Mesendoderm (in vitro differentiated cells): ENCODE results near the gene MRNIP.
"Not testable (repeated sequence)": the region's sequence is repeated elsewhere in the genome, so short reads cannot be mapped to it uniquely, and the experiment has no call there.

Experiments
- DNase-seq: peaks from one replicate; pipeline ENCODE4 v3.0.0; 2013
- H2AK5ac ChIP-seq: 2 replicates; pipeline ENCODE4 v1.6.1; 2013; ENCODE audit warnings: low read length, inconsistent platforms
- H2BK120ac ChIP-seq: 2 replicates; pipeline ENCODE4 v1.6.1; 2013; ENCODE audit warnings: low read depth, mild to moderate bottlenecking, low read length, moderate library complexity, mixed read lengths
- H2BK15ac ChIP-seq: replicated peaks from 2 replicates; pipeline ENCODE4 v1.6.1; 2013; ENCODE audit warnings: low read depth, mild to moderate bottlenecking, moderate library complexity
- H2BK5ac ChIP-seq: 2 replicates; pipeline ENCODE4 v1.6.1; 2013; ENCODE audit warnings: low read length, inconsistent platforms
- H3K18ac ChIP-seq: 2 replicates; pipeline ENCODE4 v1.6.1; 2013; ENCODE audit warnings: mild to moderate bottlenecking, low read length, mixed read lengths
- H3K23ac ChIP-seq: one replicate; pipeline ENCODE4 v1.6.1; 2013; ENCODE audit warnings: low read length
- H3K27ac ChIP-seq: 2 replicates; pipeline ENCODE4 v1.5.1; 2013; ENCODE audit warnings: low read depth, mild to moderate bottlenecking, inconsistent platforms, low read length, moderate library complexity
- H3K27me3 ChIP-seq: 2 replicates; pipeline ENCODE4 v1.6.1; 2013; ENCODE audit warnings: low read length, control low read depth, mild to moderate bottlenecking, inconsistent platforms; ENCODE audit not compliant: insufficient read depth, poor library complexity
- H3K36me3 ChIP-seq: 2 replicates; pipeline ENCODE4 v1.6.1; 2013; ENCODE audit warnings: low read length, inconsistent platforms; ENCODE audit not compliant: control insufficient read depth, insufficient read depth
- H3K4ac ChIP-seq: one replicate; pipeline ENCODE4 v1.6.1; 2013; ENCODE audit warnings: low read depth, mild to moderate bottlenecking, low read length, moderate library complexity
- H3K4me1 ChIP-seq: 2 replicates; pipeline ENCODE4 v1.6.1; 2013; ENCODE audit warnings: low read depth, low read length, inconsistent platforms; ENCODE audit not compliant: control insufficient read depth
- H3K4me2 ChIP-seq: 2 replicates; pipeline ENCODE4 v1.6.1; 2013; ENCODE audit warnings: low read length
- H3K4me3 ChIP-seq: 2 replicates; pipeline ENCODE4 v1.5.1; 2013; ENCODE audit warnings: mild to moderate bottlenecking, low read length
- H3K56ac ChIP-seq: one replicate; pipeline ENCODE4 v1.6.1; 2013; ENCODE audit warnings: low read length
- H3K79me1 ChIP-seq: 2 replicates; pipeline ENCODE4 v1.6.1; 2013; ENCODE audit warnings: low read length, inconsistent platforms
- H3K79me2 ChIP-seq: 2 replicates; pipeline ENCODE4 v1.6.1; 2013; ENCODE audit warnings: mild to moderate bottlenecking, low read length; ENCODE audit not compliant: control insufficient read depth, insufficient read depth
- H3K9ac ChIP-seq: 2 replicates; pipeline ENCODE4 v1.6.1; 2013; ENCODE audit warnings: low read length, inconsistent platforms
- H4K5ac ChIP-seq: one replicate; pipeline ENCODE4 v1.6.1; 2013; ENCODE audit warnings: low read length
- H4K8ac ChIP-seq: one replicate; pipeline ENCODE4 v1.6.1; 2013; ENCODE audit warnings: low read depth, mild to moderate bottlenecking, control low read depth, low read length, moderate library complexity
- WGBS: extraction: QIAGEN DNeasy Blood & Tissue Kit; methylation state at CpG from one replicate; pipeline ENCODE4 v1.1.7; 2013; ENCODE audit warnings: low lambda C conversion rate, missing lambda C conversion rate; ENCODE audit not compliant: insufficient coverage; ENCODE audit errors: extremely low coverage; 5-methylcytosine and 5-hydroxymethylcytosine counted together

MRNIP gene

DNA sequence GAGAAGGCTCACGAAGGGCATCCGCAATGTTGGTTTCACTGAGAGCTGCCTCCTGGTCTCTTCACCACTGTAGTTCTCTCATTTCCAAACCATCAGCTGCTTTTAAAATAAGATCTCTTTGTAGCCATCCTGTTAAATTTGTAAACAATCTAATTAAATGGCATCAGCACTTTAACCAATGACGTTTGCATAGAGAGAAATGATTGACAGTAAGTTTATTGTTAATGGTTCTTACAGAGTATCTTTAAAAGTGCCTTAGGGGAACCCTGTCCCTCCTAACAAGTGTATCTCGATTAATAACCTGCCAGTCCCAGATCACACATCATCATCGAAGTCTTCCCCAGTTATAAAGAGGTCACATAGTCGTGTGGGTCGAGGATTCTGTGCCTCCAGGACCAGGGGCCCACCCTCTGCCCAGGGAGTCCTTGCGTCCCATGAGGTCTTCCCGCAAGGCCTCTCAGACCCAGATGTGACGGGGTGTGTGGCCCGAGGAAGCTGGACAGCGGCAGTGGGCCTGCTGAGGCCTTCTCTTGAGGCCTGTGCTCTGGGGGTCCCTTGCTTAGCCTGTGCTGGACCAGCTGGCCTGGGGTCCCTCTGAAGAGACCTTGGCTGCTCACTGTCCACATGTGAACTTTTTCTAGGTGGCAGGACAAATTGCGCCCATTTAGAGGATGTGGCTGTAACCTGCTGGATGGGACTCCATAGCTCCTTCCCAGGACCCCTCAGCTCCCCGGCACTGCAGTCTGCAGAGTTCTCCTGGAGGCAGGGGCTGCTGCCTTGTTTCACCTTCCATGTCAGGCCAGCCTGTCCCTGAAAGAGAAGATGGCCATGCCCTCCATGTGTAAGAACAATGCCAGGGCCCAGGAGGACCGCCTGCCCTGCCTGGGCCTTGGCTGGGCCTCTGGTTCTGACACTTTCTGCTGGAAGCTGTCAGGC lies 21.3 kb downstream of the MRNIP start:
- Histone ChIP-seq H3K4ac (no peak overlapping the region), H2BK15ac (no peak overlapping the region), H3K18ac (no peak overlapping the region), H3K4me1 (no peaks in the 10 kb centered on the region), H3K23ac (no peak overlapping the region), H4K5ac (no peak overlapping the region), H3K79me2 (no peaks in the 10 kb centered on the region), H3K9ac (no peak overlapping the region), H3K27ac (no peak overlapping the region), H2BK5ac (no peak overlapping the region), H2AK5ac (no peak overlapping the region), H3K79me1 (no peaks in the 10 kb centered on the region), H3K36me3 (peaks cover 22% of the 10 kb centered on the region), H4K8ac (no peak overlapping the region), H3K27me3 (no peaks in the 10 kb centered on the region), H2BK120ac (no peak overlapping the region), H3K4me2 (no peak overlapping the region), H3K4me3 (no peak overlapping the region), H3K56ac (no peak overlapping the region)
- WGBS, result no CpG with 5 or more reads among the region's 15 CpGs
- no peak for DNase-seq

- no peak overlapping the region for H3K4ac ChIP-seq
- H3K56ac ChIP-seq, result no peak overlapping the region
- H3K9ac ChIP-seq, result no peak overlapping the region
- H3K4me3 ChIP-seq, result no peak overlapping the region
- no peak overlapping the region for H3K27ac ChIP-seq
- H3K4me1 ChIP-seq, result no peaks in the 10 kb centered on the region
- no peak overlapping the region for H3K18ac ChIP-seq
- H3K36me3 ChIP-seq, result peaks cover 22% of the 10 kb centered on the region
- H3K4me2 ChIP-seq, result no peak overlapping the region
- H3K79me2 ChIP-seq, result no peaks in the 10 kb centered on the region
- H2BK120ac ChIP-seq, result no peak overlapping the region
- no peaks in the 10 kb centered on the region for H3K27me3 ChIP-seq
- no peak overlapping the region for H3K23ac ChIP-seq
- no peak overlapping the region for H2BK15ac ChIP-seq
- DNase-seq, result no peak
- no peak overlapping the region for H2BK5ac ChIP-seq
- no CpG with 5 or more reads among the region's 19 CpGs for WGBS
- H4K5ac ChIP-seq, result no peak overlapping the region
- H4K8ac ChIP-seq, result no peak overlapping the region
- H3K79me1 ChIP-seq, result no peaks in the 10 kb centered on the region
- H2AK5ac ChIP-seq, result no peak overlapping the region
These were observed 22.2 kb downstream of the MRNIP start for GRCh38 chr5:179836225-179837019.

DNA sequence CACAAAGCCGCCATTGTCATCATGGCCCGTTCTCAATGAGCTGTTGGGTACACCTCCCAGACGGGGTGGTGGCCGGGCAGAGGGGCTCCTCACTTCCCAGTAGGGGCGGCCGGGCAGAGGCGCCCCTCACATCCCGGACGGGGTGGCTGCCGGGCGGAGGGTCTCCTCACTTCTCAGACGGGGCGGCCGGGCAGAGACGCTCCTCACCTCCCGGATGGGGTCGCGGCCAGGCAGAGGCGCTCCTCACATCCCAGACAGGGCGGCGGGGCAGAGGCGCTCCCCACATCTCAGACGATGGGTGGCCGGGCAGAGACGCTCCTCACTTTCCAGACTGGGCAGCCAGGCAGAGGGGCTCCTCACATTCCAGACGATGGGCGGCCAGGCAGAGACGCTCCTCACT lies 23.7 kb downstream of the MRNIP start:
- not testable (repeated sequence) for H3K4me2 ChIP-seq, H3K4ac ChIP-seq, H3K79me1 ChIP-seq, H2AK5ac ChIP-seq, H4K5ac ChIP-seq, H2BK120ac ChIP-seq, H2BK5ac ChIP-seq, DNase-seq, H3K4me3 ChIP-seq, H3K9ac ChIP-seq, H3K27ac ChIP-seq, H4K8ac ChIP-seq, H3K79me2 ChIP-seq, H2BK15ac ChIP-seq, H3K27me3 ChIP-seq, H3K18ac ChIP-seq, H3K23ac ChIP-seq, H3K4me1 ChIP-seq, H3K56ac ChIP-seq
- WGBS, result no CpG with 5 or more reads among the region's 28 CpGs
- peaks cover 25% of the 10 kb centered on the region for H3K36me3 ChIP-seq

GRCh38 chr5:179834120-179834519 lies 24.5 kb downstream of the MRNIP start:
- H3K4me3 ChIP-seq, result no peak overlapping the region
- H4K5ac ChIP-seq, result no peak overlapping the region
- no peak overlapping the region for H3K23ac ChIP-seq
- H3K18ac ChIP-seq, result no peak overlapping the region
- no peak overlapping the region for H4K8ac ChIP-seq
- no peak overlapping the region for H3K4me2 ChIP-seq
- no peak overlapping the region for H3K56ac ChIP-seq
- H3K79me1 ChIP-seq, result no peaks in the 10 kb centered on the region
- DNase-seq, result no peak
- H3K36me3 ChIP-seq, result peaks cover 20% of the 10 kb centered on the region
- no peak overlapping the region for H2BK15ac ChIP-seq
- no peak overlapping the region for H3K27ac ChIP-seq
- no peak overlapping the region for H2BK5ac ChIP-seq
- no peak overlapping the region for H2BK120ac ChIP-seq
- WGBS, result no CpG with 5 or more reads among the region's 8 CpGs
- no peak overlapping the region for H2AK5ac ChIP-seq
- H3K4ac ChIP-seq, result no peak overlapping the region
- H3K27me3 ChIP-seq, result no peaks in the 10 kb centered on the region
- no peaks in the 10 kb centered on the region for H3K79me2 ChIP-seq
- H3K4me1 ChIP-seq, result no peaks in the 10 kb centered on the region
- H3K9ac ChIP-seq, result no peak overlapping the region

DNA sequence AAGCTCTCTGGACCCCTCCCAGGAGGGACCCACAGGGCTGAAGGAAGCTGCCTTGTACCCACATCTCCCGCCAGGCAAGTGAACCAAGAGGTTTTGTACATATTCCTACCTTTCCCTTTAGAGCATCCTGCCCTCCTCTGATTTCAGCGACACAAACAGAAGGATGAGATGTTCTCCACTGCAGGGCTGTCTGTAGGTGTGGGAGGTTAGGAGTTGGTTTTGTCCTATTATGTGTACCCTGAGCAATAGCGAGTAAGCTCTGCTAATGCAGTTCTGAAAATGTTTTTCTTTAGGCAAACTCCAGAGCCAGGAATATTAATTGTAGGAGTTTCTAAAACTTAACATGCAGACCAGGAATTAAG lies 24.9 kb downstream of the MRNIP start:
- no peak for DNase-seq
- Histone ChIP-seq H3K27me3 (no peaks in the 10 kb centered on the region), H3K79me1 (no peaks in the 10 kb centered on the region), H2BK120ac (no peak overlapping the region), H3K4me2 (no peak overlapping the region), H3K4me1 (no peaks in the 10 kb centered on the region), H2AK5ac (no peak overlapping the region), H3K9ac (no peak overlapping the region), H3K4me3 (no peak overlapping the region), H4K5ac (no peak overlapping the region), H3K56ac (no peak overlapping the region), H4K8ac (no peak overlapping the region), H3K23ac (no peak overlapping the region), H3K4ac (no peak overlapping the region), H2BK5ac (no peak overlapping the region), H3K79me2 (no peaks in the 10 kb centered on the region), H3K27ac (no peak overlapping the region), H3K36me3 (peaks cover 22% of the 10 kb centered on the region), H3K18ac (no peak overlapping the region), H2BK15ac (no peak overlapping the region)
- WGBS, result no CpG with 5 or more reads among the region's 3 CpGs
